Heart left ventricle (tissue), 16 donors: Measurements from ENCODE around the gene LAMA2. TPM values are rescaled to one million over a fixed set of nuclear protein-coding genes. Genes with fewer than 3 reads are reported as not detected.

Experiments used
- ATAC-seq, 4 donors: fragments of 200-7000 bp; cut with Tn5 transposase; one replicate each; pipeline ENCODE4 v1.9.1; 2020 to 2022; ENCODE audit warnings: moderate library complexity in 4 of 4, mild to moderate bottlenecking in 3 of 4, moderate number of reproducible peaks in 1 of 4
- DNase-seq, 5 donors: peaks; one replicate each; pipeline ENCODE4 v3.0.0-alpha.2; 2020
- H3K27ac ChIP-seq, 12 donors: fragments of 200-600 bp; sonication (generic) in 4 of 12; one replicate each; pipeline versions ENCODE4 v1.5.0 to v1.8.0; 2016 to 2022; ENCODE audit warnings: mild to moderate bottlenecking in 2 of 12
- H3K27me3 ChIP-seq, 9 donors: fragments of 200-600 bp; sonication (generic) in 2 of 9; one replicate each; pipeline versions ENCODE4 v1.5.1 to v1.8.0; 2016 to 2022; ENCODE audit warnings: mild to moderate bottlenecking in 3 of 9
- H3K36me3 ChIP-seq, 9 donors: fragments of 200-600 bp; sonication (generic) in 2 of 9; one replicate each; pipeline versions ENCODE4 v1.5.0 to v1.8.0; 2018 to 2022; ENCODE audit warnings: mild to moderate bottlenecking in 2 of 9
- H3K4me1 ChIP-seq, 12 donors: fragments of 200-600 bp; sonication (generic) in 4 of 12; one replicate each; pipeline versions ENCODE4 v1.5.0 to v1.8.0; 2016 to 2022; ENCODE audit warnings: mild to moderate bottlenecking in 3 of 12
- H3K4me3 ChIP-seq, 12 donors: fragments of 200-600 bp; sonication (generic) in 4 of 12; one replicate each; pipeline versions ENCODE4 v1.5.0 to v1.8.0; 2017 to 2022; ENCODE audit warnings: mild to moderate bottlenecking in 9 of 12, moderate library complexity in 4 of 12
- H3K9me3 ChIP-seq, 12 donors: fragments of 200-600 bp; sonication (generic) in 4 of 12; one replicate each; pipeline versions ENCODE4 v1.5.0 to v1.8.0; 2016 to 2022; ENCODE audit warnings: mild to moderate bottlenecking in 1 of 12
- CTCF ChIP-seq, 12 donors: fragments of 200-600 bp; sonication (generic) in 4 of 12; IDR thresholded peaks; one replicate each; pipeline versions ENCODE4 v1.5.0 to v1.8.0; 2018 to 2022; ENCODE audit warnings: antibody characterized with exemption in 12 of 12, mild to moderate bottlenecking in 5 of 12
- POLR2A ChIP-seq, 2 donors: fragments of 450-650 bp; IDR thresholded peaks; one replicate each; pipeline ENCODE4 v1.6.1; 2017; ENCODE audit warnings: antibody characterized with exemption in 2 of 2, mild to moderate bottlenecking in 2 of 2, moderate library complexity in 2 of 2
- WGBS, 4 donors: extraction: QIAGEN DNeasy Blood & Tissue Kit in 2 of 4; methylation state at CpG; one replicate each; pipeline versions ENCODE4 v1.1.5 to v1.1.7; 2013 to 2018; 5-methylcytosine and 5-hydroxymethylcytosine counted together
- intact Hi-C, 10 donors: fragments of 100-400 bp; cut with DNase I; formaldehyde crosslinking; loops; one replicate each; pipeline versions ENCODE4 v1.11.1 to v1.14.2; 2022
- polyA plus RNA-seq, 2 donors: library from polyadenylated mRNA; stranded (reverse); fragments of 200-250 nt; gene quantifications; one replicate each; pipeline ENCODE4 v1.2.3, GENCODE V29; 2013
- total RNA-seq, 9 donors: library from RNA; depleted of rRNA in 2 of 9; stranded (reverse); fragments of >200 nt in 2 of 9; fragmentation: NEBNext Ultra II Directional in 3 of 9; extraction: Animal tissue kit (Norgen Biotek cat#: 25700) in 3 of 9; gene quantifications; one replicate each; pipeline versions ENCODE4 v1.1.0 to v1.2.4, GENCODE V29; 2016 to 2023
- donor health status: ischemic (EF 13 %, LVEDD 7.1; RV severe dilation, severe dysfunction).
- donor health status: healthy with polysubstance abuse.
- donor health status: DM: no; HTN: yes; CAD: no.
- donor health status: DM: no; HTN: no; CAD: no.
- donor health status: ischemic (EF 25% LVEDD 6.9; RV normal size, moderate dysfunction).
- donor health status: ischemic (EF 25% LVEDD 5.7; RV mildly dilated, moderate dysfunction).
- donor health status: healthy.
- donor health status: DM: yes; HTN: yes; CAD: no.
- donor health status: ischemic (EF 35%, LVEDD 5.7; RV mildly dilated, moderate dysfunction).
- donor health status: nonischemic (EF 11% LVEDD 7.7; RV severe dilation, severe dysfunction).
- donor health status: DM: yes; HTN: yes; CAD: no.
- donor health status: PGD.
- donor health status: ischemic (EF 29% LVEDD 5.4; RV normal size, mild dysfunction).
- donor health status: nonischemic (EF 23%, LVEDD 6.1; RV moderate dilation, normal function).

The LAMA2 gene
- total and polyA plus RNA-seq, 11 donors: 34.8 to 299 (median 206) TPM

- Histone ChIP-seq H3K36me3 (peaks cover 0 to 91% (median 18%) of the 10 kb centered on the region in 9 donors), H3K27ac (no peak overlapping the region), H3K27me3 (no peaks in the 10 kb centered on the region), H3K4me3 (no peak overlapping the region), H3K4me1 (peaks cover 0 to 39% (median 24%) of the 10 kb centered on the region in 12 donors), H3K9me3 (no peaks in the 10 kb centered on the region)
- ATAC-seq: no peak
- TF ChIP-seq CTCF (IDR thresholded peaks at IDR 0.05): no peak
- no peak for TF ChIP-seq POLR2A (IDR thresholded peaks at IDR 0.05)
- DNase-seq: no peak
- 63 to 84% (median 77%) methylated on average over 1 of the region's 1 CpG for WGBS, 4 donors
- intact Hi-C loops: no loop called here
Observed at GRCh38 chr6:129276461-129276860, 393.5 kb downstream of the LAMA2 start.

- 31 to 49% (median 36%) methylated on average over 4 of the region's 4 CpGs for WGBS, 4 donors
- Histone ChIP-seq H3K36me3 (peaks cover 0 to 91% (median 17%) of the 10 kb centered on the region in 9 donors), H3K4me1 (peaks cover 0 to 44% (median 24%) of the 10 kb centered on the region in 12 donors), H3K4me3 (no peak overlapping the region), H3K27ac (peak overlapping the region in 2 of 12 donors; percentile 14 to 31), H3K9me3 (no peaks in the 10 kb centered on the region), H3K27me3 (no peaks in the 10 kb centered on the region)
- DNase-seq (no peak), ATAC-seq (peak in 2 of 4 donors; percentile 12 to 38)
- intact Hi-C loops: no loop called here
- TF ChIP-seq POLR2A (IDR thresholded peaks at IDR 0.05): no peak
- no peak for TF ChIP-seq CTCF (IDR thresholded peaks at IDR 0.05)
Observed at GRCh38 chr6:129276986-129277385, 394.0 kb downstream of the LAMA2 start.

- ATAC-seq (peak; percentile 37 to 50 (median 40)), DNase-seq (no peak)
- intact Hi-C loops: no loop called here
- no peak overlapping the region for H3K4me3 ChIP-seq
- TF ChIP-seq POLR2A (IDR thresholded peaks at IDR 0.05): no peak
- no peak for TF ChIP-seq CTCF (IDR thresholded peaks at IDR 0.05)
- H3K9me3 ChIP-seq: no peaks in the 10 kb centered on the region
- H3K36me3 ChIP-seq: peaks cover 0 to 86% (median 3%) of the 10 kb centered on the region in 9 donors
- WGBS, 4 donors: 73 to 81% (median 76%) methylated on average over 11 of the region's 11 CpGs
- H3K27me3 ChIP-seq: no peaks in the 10 kb centered on the region
- H3K4me1 ChIP-seq: peaks cover 0 to 69% (median 25%) of the 10 kb centered on the region in 12 donors
- peak overlapping the region in 5 of 12 donors; percentile 7 to 50 (median 29) for H3K27ac ChIP-seq
Observed at GRCh38 chr6:129279343-129280292, 396.7 kb downstream of the LAMA2 start.

GRCh38 chr6:129280293-129280644, 397.3 kb downstream of the LAMA2 start:
- no peak for TF ChIP-seq POLR2A (IDR thresholded peaks at IDR 0.05)
- no peak for TF ChIP-seq CTCF (IDR thresholded peaks at IDR 0.05)
- Histone ChIP-seq H3K4me3 (no peak overlapping the region), H3K4me1 (peaks cover 0 to 72% (median 25%) of the 10 kb centered on the region in 12 donors), H3K36me3 (peaks cover 0 to 83% (median 3%) of the 10 kb centered on the region in 9 donors), H3K27me3 (no peaks in the 10 kb centered on the region), H3K27ac (peak overlapping the region in 5 of 12 donors; percentile 7 to 50 (median 29)), H3K9me3 (no peaks in the 10 kb centered on the region)
- ATAC-seq: no peak
- intact Hi-C loops: no loop called here
- no peak for DNase-seq
